SKM-1 treated with dmso at 0.1 percent for 144 hours (cell line): ENCODE results near the gene XNDC1N.

Experiments
- DNase-seq: peaks from one replicate; lab custom pipeline; 2025; ENCODE audit not compliant: unreplicated experiment; lab: John Stamatoyannopoulos, UW

XNDC1N gene, protein sequence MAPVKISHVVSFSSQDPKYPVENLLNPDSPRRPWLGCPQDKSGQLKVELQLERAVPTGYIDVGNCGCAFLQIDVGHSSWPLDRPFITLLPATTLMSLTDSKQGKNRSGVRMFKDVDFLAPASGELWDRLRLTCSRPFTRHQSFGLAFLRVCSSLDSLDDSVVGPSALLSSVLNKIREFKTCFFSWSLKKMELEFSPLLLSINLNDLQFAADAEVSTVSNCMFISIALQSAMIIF

DNA sequence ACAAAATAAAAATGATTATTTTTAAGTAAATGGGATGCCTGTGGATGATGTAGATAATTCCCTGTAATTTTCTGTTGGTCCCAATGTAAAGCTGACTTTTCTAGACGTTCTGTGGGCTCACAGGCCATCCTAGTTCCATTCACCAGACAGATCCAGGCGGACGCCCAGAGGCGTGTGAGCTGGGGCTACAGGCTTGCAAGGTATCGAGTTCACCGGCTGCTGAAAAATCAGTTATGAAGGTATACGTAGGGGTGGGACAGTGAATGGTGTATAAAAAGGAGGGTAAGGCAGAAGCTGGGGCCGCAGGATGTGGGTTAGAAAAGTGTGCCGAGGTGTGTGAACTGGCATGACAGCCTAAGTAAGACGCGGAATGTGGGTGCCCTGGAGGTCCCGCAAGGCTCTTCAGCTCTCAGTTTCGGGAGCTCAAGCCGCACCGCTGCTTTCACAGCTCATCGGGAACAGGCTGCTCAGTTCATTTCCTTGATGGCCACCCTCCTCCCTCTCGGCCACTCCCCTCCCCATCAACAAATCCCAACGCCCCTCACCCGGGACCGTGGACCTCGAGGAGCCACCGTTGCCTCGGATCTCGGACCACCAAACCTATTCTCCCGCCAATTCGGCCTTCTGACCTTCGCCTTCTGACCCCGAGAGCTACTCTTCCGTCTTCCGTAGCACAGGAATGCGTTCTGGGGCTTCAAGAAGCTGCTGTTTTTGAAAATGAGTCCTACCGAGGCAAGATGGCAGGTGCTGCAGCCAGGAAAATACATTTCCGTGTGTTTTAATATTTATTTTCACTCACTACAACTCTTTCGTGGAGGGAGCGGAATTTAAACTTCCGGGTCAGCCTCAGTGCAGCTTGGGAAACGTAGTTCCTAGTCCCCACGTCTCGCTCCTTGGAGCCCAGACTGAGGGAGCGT lies at the start of gene XNDC1N:
Gene XNDC1N (minus strand): TSS at position 775 of the 917 bp plus-strand sequence. CDS start 5,241 bp downstream, outside the sequence.
- peak; percentile 96 for DNase-seq

DNA sequence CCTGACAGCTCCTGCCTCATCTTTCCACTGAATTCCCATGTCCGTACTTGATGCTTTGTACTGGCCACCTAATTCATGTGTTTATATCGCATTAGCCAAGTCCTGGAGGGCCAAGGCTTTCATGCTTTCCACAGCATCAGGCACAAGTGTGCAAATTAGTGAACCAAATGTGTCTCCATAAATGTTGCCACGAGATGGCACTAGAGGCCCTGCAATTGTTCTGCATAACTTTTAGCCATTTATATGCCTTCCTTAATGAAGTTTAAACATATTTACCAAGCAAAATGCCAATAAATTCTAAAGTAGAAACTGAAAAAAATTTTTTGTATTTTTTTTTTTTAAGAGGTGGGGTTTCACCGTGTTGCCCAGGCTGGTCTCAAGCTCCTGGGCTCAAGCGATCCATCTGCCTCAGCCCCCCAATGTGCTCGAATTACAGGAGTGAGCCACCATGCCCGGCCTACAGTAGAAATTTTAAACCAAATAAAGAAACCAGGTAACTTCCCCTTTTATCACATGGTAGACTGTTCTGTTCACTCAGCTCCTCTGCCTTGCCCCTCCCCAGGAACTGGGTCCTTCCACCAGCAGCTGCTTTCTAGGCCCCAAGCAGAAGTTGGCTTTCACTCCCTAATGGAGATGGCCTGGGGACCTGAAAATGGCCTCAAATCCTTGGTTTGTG lies 49.5 kb upstream of the XNDC1N start:
- peak; percentile 71 for DNase-seq

DNA sequence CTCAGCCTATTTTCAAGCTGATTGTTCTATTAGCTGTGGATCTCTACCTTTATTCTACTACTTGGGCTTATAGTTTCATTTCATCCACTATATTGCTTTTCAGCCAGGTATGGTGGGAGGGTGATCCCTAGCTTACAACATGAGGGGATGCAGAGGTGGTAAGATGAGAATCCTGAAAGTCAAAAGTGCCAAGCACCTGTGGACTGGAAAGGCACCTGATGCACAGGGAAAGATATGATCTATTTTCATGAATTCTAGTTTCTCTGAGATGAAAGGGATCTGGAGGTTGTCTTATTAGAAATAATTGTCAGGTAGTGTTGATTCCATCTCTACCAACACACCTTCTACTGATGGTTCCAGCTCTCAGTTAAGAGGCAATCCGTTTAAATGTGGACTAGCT lies 48.7 kb upstream of the XNDC1N start:
- DNase-seq, result no peak

DNA sequence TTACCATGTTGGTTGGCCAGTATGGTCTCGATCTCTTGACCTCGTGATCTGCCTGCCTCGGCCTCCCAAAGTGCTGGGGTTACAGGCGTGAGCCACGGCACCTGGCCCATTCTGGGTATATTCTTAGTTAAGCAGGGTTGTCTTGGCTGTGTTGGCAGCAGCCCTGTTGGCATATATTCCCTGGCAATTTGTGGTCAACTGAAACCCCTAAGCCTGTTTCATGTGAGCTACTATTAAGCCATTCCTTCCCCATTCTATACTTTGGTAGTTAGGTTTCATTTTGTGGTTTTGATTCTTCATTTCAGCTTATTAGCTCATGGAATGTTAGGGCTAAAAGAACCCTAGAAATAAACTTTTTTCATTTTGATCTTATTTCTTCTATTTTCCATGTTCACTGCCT lies 48.2 kb upstream of the XNDC1N start:
- DNase-seq, result no peak

DNA sequence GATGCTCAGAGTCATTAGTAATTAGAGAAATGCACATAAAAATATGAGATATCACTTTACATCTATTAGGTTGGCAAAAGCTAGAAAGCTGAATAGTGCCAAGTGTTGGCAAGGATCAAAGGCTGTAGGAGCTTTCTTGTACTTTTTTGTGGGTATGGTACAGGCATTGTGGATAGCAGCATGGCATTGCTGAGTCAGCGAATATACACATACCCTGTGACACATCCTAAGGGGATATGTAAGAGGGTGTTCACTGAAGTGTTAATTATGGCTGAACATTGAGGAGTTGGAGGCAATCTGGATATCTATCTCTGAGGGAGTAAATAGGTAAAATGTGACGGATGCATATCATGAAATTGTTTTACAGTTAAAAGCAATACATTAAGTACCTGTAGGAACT lies 43.3 kb upstream of the XNDC1N start:
- DNase-seq, result no peak

DNA sequence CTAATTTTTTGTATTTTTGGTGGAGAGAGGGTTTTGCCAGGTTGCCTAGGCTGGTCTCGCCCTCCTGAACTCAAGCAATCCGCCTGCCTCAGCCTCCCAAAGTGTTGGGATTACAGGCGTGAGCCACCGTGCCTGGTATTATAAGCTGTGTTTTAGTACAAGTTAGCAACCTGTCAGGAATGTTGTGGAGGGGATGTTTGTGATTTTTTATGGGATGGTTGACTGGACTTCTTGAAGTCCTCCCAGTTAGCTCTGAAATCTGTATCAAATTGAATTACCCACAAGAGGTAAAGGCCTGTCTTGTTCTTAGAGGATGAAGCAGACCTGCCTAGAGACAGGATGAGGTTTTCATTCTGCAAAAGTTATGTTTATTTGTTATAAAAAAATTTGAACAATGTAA lies 36.2 kb upstream of the XNDC1N start:
- no peak for DNase-seq

DNA sequence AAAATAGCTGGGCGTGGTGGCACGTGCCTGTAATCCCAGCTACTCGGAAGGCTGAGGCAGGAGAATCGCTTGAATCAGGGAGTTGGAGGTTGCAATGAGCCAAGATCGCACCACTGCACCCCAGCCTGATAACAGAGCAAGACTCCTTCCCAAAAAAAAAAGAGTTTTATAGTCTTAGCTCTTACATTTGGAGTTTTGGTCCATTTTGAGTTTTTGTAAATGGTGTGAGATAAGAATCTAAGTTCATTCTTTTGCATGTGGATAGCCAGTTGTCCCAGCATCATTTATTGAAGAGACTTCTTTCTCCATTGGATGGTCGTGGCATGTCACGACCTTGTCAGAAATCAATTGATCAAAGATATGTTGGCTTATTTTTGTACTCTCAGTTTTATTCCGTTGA lies 35.1 kb upstream of the XNDC1N start:
- DNase-seq, result no peak

DNA sequence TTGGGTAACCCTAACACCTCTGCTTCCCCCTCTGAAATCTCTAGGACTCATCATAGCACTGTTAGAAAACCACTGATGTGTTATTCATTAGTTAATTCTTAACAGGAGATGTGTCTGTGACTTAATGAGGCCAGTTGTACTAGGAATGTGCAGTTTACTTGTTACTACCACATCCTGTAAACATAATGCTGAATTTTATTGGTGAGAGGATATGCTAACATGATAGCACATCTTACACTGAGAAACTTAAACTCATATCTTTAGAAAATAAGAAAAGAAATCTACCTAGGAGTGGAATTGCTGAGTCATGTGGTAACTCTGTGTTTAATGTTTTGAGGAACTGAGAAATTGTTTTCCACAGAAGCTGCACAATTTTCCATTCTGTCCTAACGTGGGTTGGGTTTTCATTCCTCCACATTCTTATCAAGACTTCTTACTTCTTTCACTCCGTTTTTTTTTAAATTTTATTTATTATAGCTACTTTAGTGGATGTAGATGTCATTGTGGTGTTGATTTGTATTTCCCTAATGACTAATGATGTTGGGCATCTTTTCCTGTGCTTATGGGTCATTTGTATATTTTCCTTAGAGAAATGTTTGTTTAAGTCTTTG lies 34.1 kb upstream of the XNDC1N start:
- peak; percentile 40 for DNase-seq

DNA sequence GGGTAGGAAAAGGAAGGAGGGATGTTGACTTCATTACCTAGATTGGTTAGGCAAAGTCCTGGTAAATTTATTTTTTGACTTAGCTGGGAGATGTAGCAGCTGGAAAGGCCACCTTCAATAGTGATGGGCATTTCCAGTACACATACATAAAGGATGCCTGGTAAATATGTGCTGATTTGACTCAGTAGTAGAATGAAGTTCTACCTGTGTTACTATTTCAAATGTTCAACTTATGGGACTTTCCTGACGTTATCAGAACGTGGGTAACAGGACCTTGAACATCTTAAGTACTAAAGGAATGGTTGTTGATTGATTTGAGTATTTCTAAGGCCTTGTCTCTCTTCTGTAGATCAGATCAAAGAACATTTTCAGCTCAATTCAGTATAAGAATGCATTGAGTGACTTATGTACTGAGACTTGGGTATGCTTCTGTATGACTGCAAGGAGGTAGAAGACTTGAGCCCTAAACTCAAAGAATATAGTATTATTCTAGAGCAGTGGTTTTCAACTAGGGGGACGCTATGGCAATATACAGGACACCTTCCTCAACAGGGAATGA lies 27.6 kb upstream of the XNDC1N start:
- DNase-seq, result no peak

DNA sequence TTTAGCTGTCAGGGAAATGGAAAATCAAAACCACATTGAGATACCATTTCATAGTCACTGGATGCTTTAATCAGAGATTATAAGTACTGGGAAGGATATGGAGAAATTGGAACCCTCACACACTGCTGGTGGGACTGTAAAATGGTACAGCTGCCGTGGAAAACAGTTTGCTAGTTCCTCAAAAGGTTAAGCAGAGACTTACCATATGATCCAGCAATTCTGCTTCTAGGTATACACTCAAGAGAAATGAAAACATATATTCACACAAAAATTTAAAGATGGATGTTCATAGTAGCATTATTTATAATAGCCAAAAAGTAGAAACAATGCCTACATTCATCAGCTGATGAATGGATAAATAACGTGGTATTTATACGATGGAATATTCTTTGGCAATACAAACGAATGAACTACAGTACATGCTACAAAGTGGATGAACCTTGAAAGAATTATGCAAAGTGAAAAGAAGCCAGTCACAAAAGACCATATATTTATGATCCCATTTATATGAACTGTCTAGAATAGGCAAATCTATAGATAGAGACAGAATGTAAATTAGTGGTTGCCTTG lies 23.4 kb upstream of the XNDC1N start:
- DNase-seq, result no peak

DNA sequence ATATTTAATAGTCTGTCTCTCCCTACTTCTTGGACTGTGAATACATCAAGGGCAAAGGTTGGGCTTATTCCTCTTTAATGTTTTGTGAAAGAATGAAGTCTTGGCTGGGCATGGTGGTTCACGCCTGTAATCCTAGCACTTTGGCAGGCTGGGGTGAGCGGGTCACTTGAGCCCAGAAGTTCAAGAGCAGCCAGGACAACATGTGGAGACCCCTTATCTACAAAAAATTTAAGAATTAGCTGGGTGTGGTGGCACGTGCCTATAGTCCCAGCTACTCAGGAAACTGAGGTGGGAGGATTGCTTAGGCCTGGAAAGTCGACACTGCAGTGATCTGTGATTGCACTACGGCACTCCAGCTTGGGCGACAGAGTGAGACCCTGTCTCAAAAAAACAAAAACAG lies 20.6 kb upstream of the XNDC1N start:
- DNase-seq, result no peak

DNA sequence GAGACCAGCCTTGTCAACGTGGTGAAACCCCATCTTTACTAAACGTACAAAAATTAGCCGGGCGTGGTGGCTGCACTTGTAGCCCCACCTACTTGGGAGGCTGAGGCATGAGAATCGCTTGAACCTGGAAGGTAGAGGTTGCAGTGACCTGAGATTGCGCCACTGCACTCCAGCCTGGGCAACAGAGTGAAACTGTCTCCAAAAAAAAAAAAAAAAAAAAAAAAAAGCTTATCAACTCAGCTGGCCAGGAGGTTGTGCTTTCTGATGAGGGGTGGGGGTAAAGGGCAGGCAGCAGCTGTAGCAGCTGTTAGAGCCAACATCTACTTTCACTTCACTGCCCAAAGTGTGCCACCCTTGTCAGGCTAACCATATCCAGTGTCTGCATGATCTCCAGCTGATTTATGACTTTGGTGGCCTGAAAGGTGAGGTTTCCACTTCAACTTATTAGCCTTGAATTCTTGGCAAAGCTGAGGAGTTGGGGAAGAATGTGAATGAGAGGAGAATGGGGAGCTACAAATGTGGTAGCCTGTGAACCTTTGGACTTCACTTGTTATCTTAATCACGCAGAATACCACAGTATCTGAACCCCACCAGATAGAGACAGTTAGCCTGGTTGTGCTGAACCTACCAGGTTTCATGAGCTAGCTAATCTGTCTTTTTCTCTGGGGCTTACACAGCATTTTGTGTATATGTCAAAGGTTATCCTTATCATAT lies 20.1 kb upstream of the XNDC1N start:
- no peak for DNase-seq

DNA sequence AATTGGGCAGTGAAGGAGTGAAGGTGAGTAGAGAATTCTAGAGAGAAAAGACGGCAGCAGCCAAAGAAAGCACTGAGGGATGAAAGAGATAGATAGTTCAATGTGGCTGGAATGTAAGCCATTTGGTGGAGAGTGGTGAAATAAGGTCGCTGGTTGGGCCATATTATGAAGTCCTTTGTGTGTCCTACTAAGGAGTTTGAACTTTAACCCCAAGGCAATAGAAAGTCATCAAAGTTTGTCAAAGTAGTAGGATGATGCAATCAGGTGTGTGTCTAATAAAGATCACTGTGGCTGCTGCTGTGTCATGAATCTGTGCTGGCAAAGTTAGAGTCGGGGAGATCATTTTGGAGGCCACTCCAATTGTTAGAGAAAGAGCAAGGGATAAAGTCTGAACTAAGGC lies 19.1 kb upstream of the XNDC1N start:
- DNase-seq, result no peak

DNA sequence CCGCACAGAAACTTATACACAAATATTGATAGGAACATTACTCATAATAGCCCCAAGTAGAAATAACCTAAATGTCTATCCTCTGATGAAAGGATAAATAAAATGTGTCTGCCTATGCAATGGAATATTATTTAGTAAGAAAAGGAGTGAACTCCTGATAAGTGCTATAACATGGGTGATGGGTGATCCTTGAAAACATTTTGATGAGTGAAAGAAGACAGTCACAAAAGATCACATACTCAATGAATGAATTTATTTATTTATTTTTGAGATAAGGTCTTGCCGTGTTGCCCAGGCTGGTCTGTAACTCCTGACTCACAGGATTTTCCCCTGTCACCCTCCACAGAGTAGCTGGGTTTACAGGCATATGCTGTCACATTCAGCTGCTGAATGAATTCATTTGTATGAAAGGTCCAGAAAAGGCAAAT lies 17.8 kb upstream of the XNDC1N start:
- DNase-seq, result no peak

DNA sequence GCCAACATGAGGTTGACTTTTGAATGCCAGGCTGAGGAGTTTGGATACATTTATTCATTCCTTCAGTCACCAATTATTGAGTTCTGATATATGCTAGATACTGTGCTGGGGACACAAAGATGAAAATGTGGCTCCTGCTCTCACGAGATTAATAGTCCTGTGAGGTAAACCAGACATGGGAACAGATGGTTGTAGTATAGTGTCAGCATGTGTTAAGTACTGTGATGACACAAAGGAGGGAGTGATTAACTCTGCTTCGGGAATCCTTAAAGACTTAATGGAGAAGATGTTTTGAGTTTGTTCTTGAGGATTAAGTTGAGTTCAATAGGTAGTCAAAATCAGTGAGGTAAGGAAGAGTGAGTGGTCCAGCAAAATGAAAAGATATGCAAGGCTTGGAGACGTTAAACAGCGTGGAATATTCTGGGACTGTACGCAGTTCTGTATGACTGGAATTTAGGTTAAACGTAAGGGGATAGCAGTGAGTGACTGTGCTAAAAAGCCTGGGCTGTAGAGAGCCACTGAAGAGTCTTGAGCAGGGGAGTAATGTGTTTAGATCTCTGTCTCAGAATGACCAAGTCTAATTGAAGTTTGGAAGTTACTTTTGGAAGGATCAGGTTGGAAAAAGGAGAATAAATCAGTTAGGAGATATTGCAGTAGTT lies 12.3 kb upstream of the XNDC1N start:
- DNase-seq, result no peak

DNA sequence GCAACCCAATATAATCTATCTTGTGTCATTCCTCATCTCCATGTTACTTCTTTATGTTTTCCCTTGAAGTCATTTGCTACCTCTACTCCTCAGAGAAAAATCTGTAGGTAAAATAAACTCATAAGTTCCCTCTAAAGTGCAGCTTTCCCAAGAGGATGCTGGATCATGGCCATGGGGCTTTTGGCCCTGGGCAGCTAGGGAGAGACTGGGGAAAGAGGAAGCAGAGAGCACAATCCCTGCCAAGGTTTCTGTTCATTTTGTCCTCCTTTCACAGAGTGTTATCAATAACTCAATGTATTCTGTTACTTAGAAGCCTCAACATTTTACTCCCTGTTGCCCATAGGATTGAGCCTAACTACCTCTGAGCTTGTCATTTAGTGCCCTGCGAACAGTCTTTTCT lies 9.4 kb upstream of the XNDC1N start:
- no peak for DNase-seq

DNA sequence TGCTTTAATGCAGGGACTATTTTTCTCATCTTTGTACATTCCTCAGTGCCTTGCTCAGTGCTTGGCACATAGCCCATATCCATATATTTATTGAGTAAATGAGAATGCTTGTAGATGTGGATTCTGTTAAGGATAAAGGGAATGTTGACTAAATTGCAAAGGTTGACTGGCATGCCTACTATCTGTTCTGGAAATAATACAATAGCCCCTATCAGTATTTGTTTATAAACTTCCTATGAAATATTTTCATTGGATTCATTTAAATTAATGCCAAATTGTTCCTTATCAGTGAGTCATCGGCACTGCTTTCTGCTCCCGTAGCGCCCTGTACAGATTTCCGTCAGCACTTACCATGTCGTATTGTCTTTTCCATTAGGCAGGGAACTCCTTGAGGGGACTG lies 8.4 kb upstream of the XNDC1N start:
- DNase-seq, result no peak

DNA sequence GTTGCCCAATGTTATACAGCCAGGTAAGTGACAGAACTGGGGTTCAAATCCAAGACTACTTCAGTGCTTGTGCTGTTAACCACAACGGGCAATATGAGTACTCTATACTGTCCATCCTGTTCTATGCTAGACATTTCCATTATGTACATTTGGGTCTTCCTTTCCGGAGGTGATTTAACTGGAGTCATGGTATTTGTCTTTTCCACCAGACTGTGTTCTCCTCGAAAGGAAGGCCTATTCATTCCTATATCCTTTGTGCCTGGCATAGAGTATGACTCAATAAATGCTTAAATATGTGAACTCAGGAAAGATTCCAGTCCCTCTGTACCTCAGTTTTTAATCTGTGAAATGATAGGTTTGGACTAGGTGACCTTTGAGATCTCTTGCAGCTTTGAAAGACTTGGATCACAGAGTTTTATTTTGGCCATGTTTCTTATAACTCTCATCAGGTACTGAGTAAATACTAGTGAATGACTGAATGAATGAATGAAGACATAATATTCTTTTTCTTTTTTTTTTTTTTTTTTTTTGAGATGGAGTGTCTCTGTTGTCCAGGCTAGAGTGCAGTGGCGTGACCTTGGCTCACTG lies 7.0 kb upstream of the XNDC1N start:
- DNase-seq, result no peak

DNA sequence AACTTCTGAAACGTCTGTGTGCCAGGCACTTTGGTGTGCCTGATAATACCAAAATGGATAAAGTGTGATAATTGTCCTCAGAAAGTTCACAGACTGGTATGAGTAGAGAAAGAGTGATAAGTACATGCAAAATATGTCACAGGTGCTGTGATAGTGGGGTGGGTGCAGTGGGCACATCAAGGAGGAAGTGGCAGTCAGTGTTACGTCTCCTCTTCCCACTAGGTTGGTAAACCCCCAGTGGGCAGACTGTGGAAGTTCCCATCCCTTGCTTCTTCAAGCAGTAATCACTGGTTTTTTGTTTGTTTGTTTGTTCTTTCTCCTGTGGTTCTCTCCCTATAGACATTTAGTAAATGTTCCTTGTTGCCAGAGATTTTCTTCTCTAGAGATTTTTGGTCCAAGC lies 5.8 kb upstream of the XNDC1N start:
- no peak for DNase-seq
